WTC11 (cell line): ENCODE results near the gene PIGQ.

Experiments
- CREM ChIP-seq: sonication (generic); formaldehyde crosslinking; IDR thresholded peaks from 2 replicates; pipeline ENCODE4 v1.8.1; 2022; ENCODE audit warnings: mild to moderate bottlenecking, missing genetic modification reagents, moderate library complexity
- CTCF ChIP-seq: fragments of 200-600 bp; IDR thresholded peaks from 2 replicates; pipeline ENCODE4 v1.8.0; 2022; ENCODE audit warnings: antibody characterized with exemption
- NFE2L1 ChIP-seq: sonication (generic); formaldehyde crosslinking; IDR thresholded peaks from 2 replicates; pipeline ENCODE4 v1.8.1; 2023; ENCODE audit warnings: missing genetic modification reagents

- TF ChIP-seq NFE2L1 (CRISPR knock-in tag) (no peak), CREM (CRISPR knock-in tag) (no peak), CTCF (no peak)
Measured at GRCh38 chr16:576197-576822, 6.5 kb downstream of the PIGQ start.
